GM18867 (cell line): ENCODE results near the gene MYADM.

ENCODE experiments used
- ATAC-seq: cut with Tn5 transposase; IDR thresholded peaks from one replicate; pipeline ENCODE4 v1.9.1; 2021; ENCODE audit warnings: mild to moderate bottlenecking, moderate library complexity; ENCODE audit not compliant: unreplicated experiment

MYADM gene

GRCh38 chr19:53883231-53883661, 15.6 kb downstream of the MYADM start:
- ATAC-seq: no peak

GRCh38 chr19:53883741-53884140, 16.1 kb downstream of the MYADM start:
- no peak for ATAC-seq

- no peak for ATAC-seq
These were observed 16.6 kb downstream of the MYADM start for GRCh38 chr19:53884256-53884655.

GRCh38 chr19:53885036-53885435, 17.4 kb downstream of the MYADM start:
- no peak for ATAC-seq

GRCh38 chr19:53892301-53892980, 24.8 kb downstream of the MYADM start:
- no peak for ATAC-seq

GRCh38 chr19:53892981-53893325, 25.3 kb downstream of the MYADM start:
- ATAC-seq: no peak

GRCh38 chr19:53894707-53895106, 27.0 kb downstream of the MYADM start:
- no peak for ATAC-seq

GRCh38 chr19:53896682-53897081, 29.0 kb downstream of the MYADM start:
- ATAC-seq: no peak

GRCh38 chr19:53897459-53897858, 29.8 kb downstream of the MYADM start:
- ATAC-seq: no peak

- no peak for ATAC-seq
These were observed 30.5 kb downstream of the MYADM start for GRCh38 chr19:53898166-53898565.

GRCh38 chr19:53898636-53899341, 31.1 kb downstream of the MYADM start:
- ATAC-seq: no peak

- no peak for ATAC-seq
These were observed 32.6 kb downstream of the MYADM start for GRCh38 chr19:53900191-53900860.

- no peak for ATAC-seq
These were observed 35.5 kb downstream of the MYADM start for GRCh38 chr19:53903055-53903680.

GRCh38 chr19:53904909-53905308, 37.2 kb downstream of the MYADM start:
- ATAC-seq: no peak

GRCh38 chr19:53905787-53906186, 38.1 kb downstream of the MYADM start:
- ATAC-seq: no peak

- ATAC-seq: no peak
These were observed 38.8 kb downstream of the MYADM start for GRCh38 chr19:53906211-53907192.

- ATAC-seq: no peak
These were observed 39.5 kb downstream of the MYADM start for GRCh38 chr19:53907193-53907581.

- ATAC-seq: no peak
These were observed 40.0 kb downstream of the MYADM start for GRCh38 chr19:53907690-53908089.

GRCh38 chr19:53908106-53908934, 40.6 kb downstream of the MYADM start:
- no peak for ATAC-seq
